ENCODE results near the gene KREMEN1.

The KREMEN1 gene

GRCh38 chr22:29211466-29211865 is 138.6 kb downstream of the KREMEN1 start:
- Histone ChIP-seq H3K4ac (ENCODE audit: low read depth, low read length) (no peak overlapping the region), H3K4me1 (ENCODE audit: control insufficient read depth, low read depth, low read length) (no peaks in the 10 kb centered on the region), H3K79me2 (ENCODE audit: control insufficient read depth, insufficient read depth, low read length) (no peaks in the 10 kb centered on the region), H3K4me2 (ENCODE audit: low read length) (no peak overlapping the region), H3K27ac (ENCODE audit: low read depth, low read length) (no peak overlapping the region), H3K9ac (ENCODE audit: low read length) (no peak overlapping the region), H3K36me3 (ENCODE audit: control insufficient read depth, insufficient read depth, low read length) (no peaks in the 10 kb centered on the region), H2BK120ac (ENCODE audit: low read depth, low read length) (no peak overlapping the region), H4K8ac (ENCODE audit: low read depth, low read length) (no peak overlapping the region), H3K79me1 (ENCODE audit: low read length) (no peaks in the 10 kb centered on the region), H2AK5ac (ENCODE audit: low read length) (no peak overlapping the region), H4K5ac (ENCODE audit: low read length) (no peak overlapping the region), H2BK5ac (ENCODE audit: low read length) (no peak overlapping the region), H3K4me3 (ENCODE audit: low read length) (no peak overlapping the region), H3K23ac (ENCODE audit: low read length) (no peak overlapping the region), H3K27me3 (ENCODE audit: insufficient read depth, low read length, poor library complexity) (no peaks in the 10 kb centered on the region), H2BK15ac (replicated peaks; ENCODE audit: low read depth) (no peak overlapping the region), H3K56ac (ENCODE audit: low read length) (no peak overlapping the region), H3K18ac (ENCODE audit: low read length) (no peak overlapping the region)
- DNase-seq: no peak
- WGBS (ENCODE audit: extremely low coverage, insufficient coverage, low lambda C conversion rate): no CpG with 5 or more reads among the region's 9 CpGs

DNA sequence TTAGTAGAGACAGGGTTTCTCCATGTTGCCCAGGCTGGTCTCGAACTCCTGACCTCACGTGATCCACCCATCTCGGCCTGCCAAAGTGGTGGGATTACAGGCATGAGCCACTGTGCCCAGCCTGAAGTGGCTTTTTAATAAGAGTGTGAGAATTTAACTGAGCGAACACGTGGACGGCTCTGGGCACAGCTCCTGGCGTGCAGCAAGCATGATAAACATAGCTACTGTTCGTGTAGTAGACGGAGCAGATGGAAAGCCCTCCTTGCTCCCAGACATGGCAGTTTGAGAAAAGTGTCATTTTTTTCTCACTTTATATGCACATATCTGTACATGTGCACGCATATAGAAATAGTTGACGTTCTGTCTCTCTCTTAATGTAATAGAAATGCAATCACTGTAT is 139.9 kb downstream of the KREMEN1 start:
- H4K5ac ChIP-seq (ENCODE audit: low read length): no peak overlapping the region
- H3K4me1 ChIP-seq (ENCODE audit: control insufficient read depth, low read depth, low read length): no peaks in the 10 kb centered on the region
- H3K79me1 ChIP-seq (ENCODE audit: low read length): no peaks in the 10 kb centered on the region
- H2AK5ac ChIP-seq (ENCODE audit: low read length): no peak overlapping the region
- no peak overlapping the region for H3K4me2 ChIP-seq (ENCODE audit: low read length)
- no peak overlapping the region for H3K4ac ChIP-seq (ENCODE audit: low read depth, low read length)
- H3K36me3 ChIP-seq (ENCODE audit: control insufficient read depth, insufficient read depth, low read length): no peaks in the 10 kb centered on the region
- no CpG with 5 or more reads among the region's 11 CpGs for WGBS (ENCODE audit: extremely low coverage, insufficient coverage, low lambda C conversion rate)
- no peak overlapping the region for H3K27ac ChIP-seq (ENCODE audit: low read depth, low read length)
- no peak overlapping the region for H3K9ac ChIP-seq (ENCODE audit: low read length)
- H2BK15ac ChIP-seq (replicated peaks; ENCODE audit: low read depth): no peak overlapping the region
- no peak overlapping the region for H3K18ac ChIP-seq (ENCODE audit: low read length)
- no peaks in the 10 kb centered on the region for H3K79me2 ChIP-seq (ENCODE audit: control insufficient read depth, insufficient read depth, low read length)
- H2BK5ac ChIP-seq (ENCODE audit: low read length): no peak overlapping the region
- H2BK120ac ChIP-seq (ENCODE audit: low read depth, low read length): no peak overlapping the region
- no peak overlapping the region for H3K23ac ChIP-seq (ENCODE audit: low read length)
- H3K4me3 ChIP-seq (ENCODE audit: low read length): no peak overlapping the region
- H3K27me3 ChIP-seq (ENCODE audit: insufficient read depth, low read length, poor library complexity): no peaks in the 10 kb centered on the region
- H4K8ac ChIP-seq (ENCODE audit: low read depth, low read length): no peak overlapping the region
- no peak overlapping the region for H3K56ac ChIP-seq (ENCODE audit: low read length)
- no peak for DNase-seq

DNA sequence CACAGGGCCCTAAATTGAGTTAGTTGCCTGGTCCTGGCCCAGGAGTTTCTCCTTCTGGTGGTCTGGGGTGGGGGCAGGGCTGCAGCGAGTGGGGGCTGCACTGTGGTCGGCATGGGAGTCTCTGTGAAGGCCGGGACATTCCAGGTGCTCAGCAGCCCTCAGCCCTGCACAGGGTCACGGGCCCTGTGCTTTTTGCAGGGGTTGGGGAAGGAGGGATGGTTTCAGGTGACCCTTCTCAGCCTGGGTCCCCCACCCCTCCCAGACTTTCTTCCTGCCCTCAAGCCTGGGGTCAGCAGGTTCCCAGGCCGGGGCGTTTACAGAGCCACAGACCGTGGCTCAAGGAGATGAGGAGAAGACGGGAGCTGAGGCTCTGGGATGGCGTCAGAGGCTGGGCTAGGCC is 140.7 kb downstream of the KREMEN1 start:
- no peak overlapping the region for H4K5ac ChIP-seq (ENCODE audit: low read length)
- no peak overlapping the region for H3K9ac ChIP-seq (ENCODE audit: low read length)
- no peak overlapping the region for H3K56ac ChIP-seq (ENCODE audit: low read length)
- H2BK15ac ChIP-seq (replicated peaks; ENCODE audit: low read depth): no peak overlapping the region
- H2BK120ac ChIP-seq (ENCODE audit: low read depth, low read length): no peak overlapping the region
- H3K79me1 ChIP-seq (ENCODE audit: low read length): no peaks in the 10 kb centered on the region
- H4K8ac ChIP-seq (ENCODE audit: low read depth, low read length): no peak overlapping the region
- no peak overlapping the region for H3K4ac ChIP-seq (ENCODE audit: low read depth, low read length)
- no peak overlapping the region for H3K23ac ChIP-seq (ENCODE audit: low read length)
- H3K27ac ChIP-seq (ENCODE audit: low read depth, low read length): no peak overlapping the region
- WGBS (ENCODE audit: extremely low coverage, insufficient coverage, low lambda C conversion rate): no CpG with 5 or more reads among the region's 9 CpGs
- no peak overlapping the region for H3K18ac ChIP-seq (ENCODE audit: low read length)
- H3K4me2 ChIP-seq (ENCODE audit: low read length): no peak overlapping the region
- H2AK5ac ChIP-seq (ENCODE audit: low read length): no peak overlapping the region
- no peaks in the 10 kb centered on the region for H3K36me3 ChIP-seq (ENCODE audit: control insufficient read depth, insufficient read depth, low read length)
- no peak overlapping the region for H3K4me3 ChIP-seq (ENCODE audit: low read length)
- no peaks in the 10 kb centered on the region for H3K4me1 ChIP-seq (ENCODE audit: control insufficient read depth, low read depth, low read length)
- no peak for DNase-seq
- no peak overlapping the region for H2BK5ac ChIP-seq (ENCODE audit: low read length)
- H3K79me2 ChIP-seq (ENCODE audit: control insufficient read depth, insufficient read depth, low read length): no peaks in the 10 kb centered on the region
- no peaks in the 10 kb centered on the region for H3K27me3 ChIP-seq (ENCODE audit: insufficient read depth, low read length, poor library complexity)

DNA sequence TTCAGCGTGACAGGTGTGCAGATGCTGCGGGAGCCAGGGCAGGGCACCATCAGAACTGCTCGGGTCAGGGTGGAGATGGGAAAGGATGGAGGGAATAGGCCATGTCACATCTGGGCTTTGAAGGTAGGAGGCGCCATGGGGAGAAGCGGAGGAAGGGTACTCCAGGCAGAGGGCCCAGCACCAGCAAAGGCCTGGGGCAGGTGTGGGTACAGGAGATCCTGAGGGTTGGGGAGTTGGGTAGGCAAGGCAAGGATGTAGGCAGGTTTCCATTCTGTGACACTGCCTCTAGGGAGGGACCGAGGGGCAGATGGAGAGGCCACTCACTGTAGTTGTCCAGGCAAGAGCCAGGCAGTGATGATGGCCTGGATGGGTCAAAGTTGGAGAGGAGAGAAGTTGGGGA is 141.4 kb downstream of the KREMEN1 start:
- Histone ChIP-seq H2BK15ac (replicated peaks; ENCODE audit: low read depth) (no peak overlapping the region), H4K5ac (ENCODE audit: low read length) (no peak overlapping the region), H3K4ac (ENCODE audit: low read depth, low read length) (no peak overlapping the region), H4K8ac (ENCODE audit: low read depth, low read length) (no peak overlapping the region), H3K4me2 (ENCODE audit: low read length) (no peak overlapping the region), H3K4me3 (ENCODE audit: low read length) (no peak overlapping the region), H3K4me1 (ENCODE audit: control insufficient read depth, low read depth, low read length) (no peaks in the 10 kb centered on the region), H3K23ac (ENCODE audit: low read length) (no peak overlapping the region), H3K27ac (ENCODE audit: low read depth, low read length) (no peak overlapping the region), H3K18ac (ENCODE audit: low read length) (no peak overlapping the region), H2AK5ac (ENCODE audit: low read length) (no peak overlapping the region), H3K79me1 (ENCODE audit: low read length) (no peaks in the 10 kb centered on the region), H3K36me3 (ENCODE audit: control insufficient read depth, insufficient read depth, low read length) (no peaks in the 10 kb centered on the region), H2BK5ac (ENCODE audit: low read length) (no peak overlapping the region), H3K79me2 (ENCODE audit: control insufficient read depth, insufficient read depth, low read length) (no peaks in the 10 kb centered on the region), H3K27me3 (ENCODE audit: insufficient read depth, low read length, poor library complexity) (no peaks in the 10 kb centered on the region), H3K56ac (ENCODE audit: low read length) (no peak overlapping the region), H2BK120ac (ENCODE audit: low read depth, low read length) (no peak overlapping the region), H3K9ac (ENCODE audit: low read length) (no peak overlapping the region)
- DNase-seq: no peak
- WGBS (ENCODE audit: extremely low coverage, insufficient coverage, low lambda C conversion rate): no CpG with 5 or more reads among the region's 6 CpGs

GRCh38 chr22:29215012-29215860 is 142.4 kb downstream of the KREMEN1 start:
- Histone ChIP-seq H3K4me2 (ENCODE audit: low read length) (no peak overlapping the region), H2BK120ac (ENCODE audit: low read depth, low read length) (no peak overlapping the region), H3K18ac (ENCODE audit: low read length) (no peak overlapping the region), H3K23ac (ENCODE audit: low read length) (no peak overlapping the region), H2BK15ac (replicated peaks; ENCODE audit: low read depth) (no peak overlapping the region), H2BK5ac (ENCODE audit: low read length) (no peak overlapping the region), H3K4me1 (ENCODE audit: control insufficient read depth, low read depth, low read length) (peaks cover 2% of the 10 kb centered on the region), H3K9ac (ENCODE audit: low read length) (no peak overlapping the region), H3K36me3 (ENCODE audit: control insufficient read depth, insufficient read depth, low read length) (no peaks in the 10 kb centered on the region), H3K4me3 (ENCODE audit: low read length) (no peak overlapping the region), H4K8ac (ENCODE audit: low read depth, low read length) (no peak overlapping the region), H4K5ac (ENCODE audit: low read length) (no peak overlapping the region), H3K4ac (ENCODE audit: low read depth, low read length) (no peak overlapping the region), H3K27ac (ENCODE audit: low read depth, low read length) (no peak overlapping the region), H3K79me2 (ENCODE audit: control insufficient read depth, insufficient read depth, low read length) (no peaks in the 10 kb centered on the region), H2AK5ac (ENCODE audit: low read length) (no peak overlapping the region), H3K27me3 (ENCODE audit: insufficient read depth, low read length, poor library complexity) (no peaks in the 10 kb centered on the region), H3K79me1 (ENCODE audit: low read length) (no peaks in the 10 kb centered on the region), H3K56ac (ENCODE audit: low read length) (no peak overlapping the region)
- no peak for DNase-seq
- WGBS (ENCODE audit: extremely low coverage, insufficient coverage, low lambda C conversion rate): no CpG with 5 or more reads among the region's 14 CpGs
